NCI-H2107 treated with DMSO at 0.1 percent for 48 hours (cell line): Measurements from ENCODE around the gene GPC6.

ENCODE experiments used
- DNase-seq: peaks from one replicate; lab custom pipeline; 2025; ENCODE audit not compliant: unreplicated experiment; lab: John Stamatoyannopoulos, UW

The GPC6 gene

GRCh38 chr13:94227255-94227879 is 1000.8 kb downstream of the GPC6 start:
- no peak for DNase-seq

- no peak for DNase-seq
These were observed 1002.2 kb downstream of the GPC6 start for GRCh38 chr13:94228763-94229162.

- no peak for DNase-seq
These were observed 1005.7 kb downstream of the GPC6 start for GRCh38 chr13:94232161-94232950.

GRCh38 chr13:94232956-94233355 is 1006.3 kb downstream of the GPC6 start:
- DNase-seq, result no peak

- DNase-seq, result no peak
These were observed 1006.8 kb downstream of the GPC6 start for GRCh38 chr13:94233401-94233800.

- no peak for DNase-seq
These were observed 1007.2 kb downstream of the GPC6 start for GRCh38 chr13:94233837-94234236.

- no peak for DNase-seq
These were observed 1008.1 kb downstream of the GPC6 start for GRCh38 chr13:94234738-94235137.

- no peak for DNase-seq
These were observed 1009.5 kb downstream of the GPC6 start for GRCh38 chr13:94236132-94236531.

GRCh38 chr13:94236872-94237271 is 1010.3 kb downstream of the GPC6 start:
- no peak for DNase-seq

GRCh38 chr13:94239135-94239534 is 1012.5 kb downstream of the GPC6 start:
- DNase-seq, result no peak

- DNase-seq, result no peak
These were observed 1015.9 kb downstream of the GPC6 start for GRCh38 chr13:94242554-94242953.

GRCh38 chr13:94243551-94243950 is 1016.9 kb downstream of the GPC6 start:
- no peak for DNase-seq

GRCh38 chr13:94246495-94246894 is 1019.9 kb downstream of the GPC6 start:
- DNase-seq, result no peak

- no peak for DNase-seq
These were observed 1021.3 kb downstream of the GPC6 start for GRCh38 chr13:94247890-94248289.

GRCh38 chr13:94248454-94249228 is 1022.0 kb downstream of the GPC6 start:
- no peak for DNase-seq

- peak; percentile 21 for DNase-seq
These were observed 1022.9 kb downstream of the GPC6 start for GRCh38 chr13:94249512-94249911.

- DNase-seq, result no peak
These were observed 1025.4 kb downstream of the GPC6 start for GRCh38 chr13:94251831-94252608.

GRCh38 chr13:94254737-94255136 is 1028.1 kb downstream of the GPC6 start:
- no peak for DNase-seq

- DNase-seq, result no peak
These were observed 1030.1 kb downstream of the GPC6 start for GRCh38 chr13:94256721-94257120.

GRCh38 chr13:94259984-94260383 is 1033.4 kb downstream of the GPC6 start:
- no peak for DNase-seq

- no peak for DNase-seq
These were observed 1034.6 kb downstream of the GPC6 start for GRCh38 chr13:94261163-94261562.
